Keratinocyte (primary cell): ENCODE data around the gene DNAJC11. TPM values are rescaled to one million over a fixed set of nuclear protein-coding genes. Genes with fewer than 3 reads are reported as not detected.

Experiments
- DNase-seq: peaks from one replicate; pipeline ENCODE4 v3.0.0-alpha.2; 2011; ENCODE audit warnings: low read depth, missing footprints, low spot score
- FAIRE-seq: peaks from 2 replicates; lab custom pipeline; 2011; peaks lifted over from hg19 to GRCh38; lab: Jason Lieb, UNC
- H2AFZ ChIP-seq: 2 replicates; pipeline ENCODE4 v1.6.0; 2012; ENCODE audit warnings: low read length, control low read depth, inconsistent platforms; ENCODE audit not compliant: control insufficient read depth
- H3K27ac ChIP-seq: 2 replicates; pipeline ENCODE4 v1.5.1; 2011; ENCODE audit warnings: low read length; ENCODE audit not compliant: control insufficient read depth, insufficient read depth
- H3K27me3 ChIP-seq: 3 replicates; pipeline ENCODE4 v1.6.0; 2011; ENCODE audit warnings: low read length; ENCODE audit not compliant: control insufficient read depth, insufficient read depth; ENCODE audit errors: extremely low read depth
- H3K36me3 ChIP-seq, 2 experiments: 2 replicates in 1 of 2; 3 replicates in 1 of 2; pipeline ENCODE4 v1.5.1; 2011; ENCODE audit warnings: low read length in 2 of 2, mild to moderate bottlenecking in 1 of 2; ENCODE audit not compliant: control insufficient read depth in 2 of 2, insufficient read depth in 2 of 2; ENCODE audit errors: extremely low read depth in 1 of 2
- H3K4me1 ChIP-seq: 3 replicates; pipeline ENCODE4 v1.5.1; 2011; ENCODE audit warnings: low read length; ENCODE audit not compliant: control insufficient read depth, insufficient read depth; ENCODE audit errors: extremely low read depth
- H3K4me2 ChIP-seq: 3 replicates; pipeline ENCODE4 v1.6.0; 2011; ENCODE audit warnings: low read depth, low read length; ENCODE audit not compliant: control insufficient read depth, insufficient read depth; ENCODE audit errors: extremely low read depth
- H3K4me3 ChIP-seq, 3 experiments: fragments of 200-600 bp in 1 of 3; sonication (generic) in 1 of 3; 2 replicates in 2 of 3; 3 replicates in 1 of 3; pipeline ENCODE4 v1.5.1; 2011 to 2016; ENCODE audit warnings: low read length in 3 of 3, mild to moderate bottlenecking in 3 of 3, control low read depth in 2 of 3, inconsistent platforms in 1 of 3, low read depth in 1 of 3, mixed read lengths in 1 of 3, mixed run types in 1 of 3, moderate library complexity in 1 of 3; ENCODE audit not compliant: control insufficient read depth in 2 of 3, insufficient read depth in 2 of 3; ENCODE audit errors: extremely low read depth in 1 of 3
- H3K79me2 ChIP-seq: 2 replicates; pipeline ENCODE4 v1.6.0; 2012; ENCODE audit warnings: low read length; ENCODE audit not compliant: control insufficient read depth, insufficient read depth
- H3K9ac ChIP-seq: 3 replicates; pipeline ENCODE4 v1.6.0; 2011; ENCODE audit warnings: low read length; ENCODE audit not compliant: control insufficient read depth, insufficient read depth; ENCODE audit errors: extremely low read depth
- H3K9me1 ChIP-seq: 3 replicates; pipeline ENCODE4 v1.6.0; 2011; ENCODE audit warnings: low read length; ENCODE audit not compliant: control insufficient read depth, insufficient read depth; ENCODE audit errors: extremely low read depth
- H3K9me3 ChIP-seq: 2 replicates; pipeline ENCODE4 v1.5.1; 2012; ENCODE audit warnings: low read depth, low read length; ENCODE audit not compliant: control insufficient read depth
- H4K20me1 ChIP-seq: 3 replicates; pipeline ENCODE4 v1.6.0; 2011; ENCODE audit warnings: low read length; ENCODE audit not compliant: control insufficient read depth, insufficient read depth; ENCODE audit errors: extremely low read depth
- EZH2 ChIP-seq: IDR thresholded peaks from one replicate; pipeline ENCODE4 v1.6.1; 2012; ENCODE audit warnings: inconsistent platforms, mild to moderate bottlenecking, low read length, moderate library complexity
- dilution Hi-C: fragments of 300-500 bp; cut with MboI; formaldehyde crosslinking; loops from one replicate; pipeline ENCODE4 v1.7.0; 2020; ENCODE audit warnings: low sequenced_read_pairs; ENCODE audit not compliant: extremely low pct_ligation_motif_present
- polyA plus RNA-seq, 5 experiments: library from polyadenylated mRNA; depleted of rRNA in 3 of 5; stranded (reverse) in 3 of 5; stranded (forward) in 1 of 5; unstranded in 1 of 5; fragments of >200 nt; gene quantifications; 1 replicate in 1 of 5; 2 replicates in 3 of 5; 3 replicates in 1 of 5; pipeline versions ENCODE4 v1.2.1 to v1.2.3, GENCODE V29; 2011 to 2012; ENCODE audit warnings: missing spikeins in 2 of 5, low read depth in 1 of 5, low replicate concordance in 1 of 5
- TF ChIP-seq, protein P1 (sequence below), 3 experiments: IDR thresholded peaks in 1 of 3; conservative IDR thresholded peaks in 1 of 3; optimal IDR thresholded peaks in 1 of 3; 2 replicates in 2 of 3; 3 replicates in 1 of 3; pipeline versions ENCODE3 to v1.5.1; 2011; ENCODE audit warnings: low read length in 3 of 3, mild to moderate bottlenecking in 3 of 3, moderate library complexity in 2 of 3, control low read depth in 1 of 3, inconsistent platforms in 1 of 3; ENCODE audit not compliant: insufficient read depth in 2 of 3; ENCODE audit errors: extremely low read depth in 1 of 3

Gene DNAJC11
- polyA plus RNA-seq, 1 donor (not counting 4 experiments of a cell fraction or from before 2014, with no cell fraction given) = 40.8 TPM

DNA sequence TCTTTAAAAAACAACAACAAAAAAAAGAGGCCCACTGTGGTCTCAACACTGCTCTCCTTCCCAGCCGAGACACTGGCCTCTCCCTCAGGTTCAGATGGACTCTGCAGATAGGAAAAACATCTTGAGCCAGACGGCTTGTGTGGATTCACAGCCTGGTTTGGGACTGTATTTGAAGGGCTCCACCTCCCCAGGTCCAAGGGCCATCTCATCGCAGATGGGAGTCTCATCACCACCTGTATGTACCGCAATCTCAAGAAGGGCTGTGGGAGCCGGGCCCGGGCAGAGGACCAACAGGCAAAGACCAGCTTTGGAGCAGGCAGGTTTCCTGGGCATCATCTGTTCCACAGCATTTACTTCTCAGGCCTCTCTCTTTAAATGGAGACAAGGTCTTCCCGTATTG is 111.6 kb downstream of the DNAJC11 start:
- FAIRE-seq (no peak), DNase-seq (no peak)
- no peak for TF ChIP-seq EZH2
- TF ChIP-seq, protein P1, sequence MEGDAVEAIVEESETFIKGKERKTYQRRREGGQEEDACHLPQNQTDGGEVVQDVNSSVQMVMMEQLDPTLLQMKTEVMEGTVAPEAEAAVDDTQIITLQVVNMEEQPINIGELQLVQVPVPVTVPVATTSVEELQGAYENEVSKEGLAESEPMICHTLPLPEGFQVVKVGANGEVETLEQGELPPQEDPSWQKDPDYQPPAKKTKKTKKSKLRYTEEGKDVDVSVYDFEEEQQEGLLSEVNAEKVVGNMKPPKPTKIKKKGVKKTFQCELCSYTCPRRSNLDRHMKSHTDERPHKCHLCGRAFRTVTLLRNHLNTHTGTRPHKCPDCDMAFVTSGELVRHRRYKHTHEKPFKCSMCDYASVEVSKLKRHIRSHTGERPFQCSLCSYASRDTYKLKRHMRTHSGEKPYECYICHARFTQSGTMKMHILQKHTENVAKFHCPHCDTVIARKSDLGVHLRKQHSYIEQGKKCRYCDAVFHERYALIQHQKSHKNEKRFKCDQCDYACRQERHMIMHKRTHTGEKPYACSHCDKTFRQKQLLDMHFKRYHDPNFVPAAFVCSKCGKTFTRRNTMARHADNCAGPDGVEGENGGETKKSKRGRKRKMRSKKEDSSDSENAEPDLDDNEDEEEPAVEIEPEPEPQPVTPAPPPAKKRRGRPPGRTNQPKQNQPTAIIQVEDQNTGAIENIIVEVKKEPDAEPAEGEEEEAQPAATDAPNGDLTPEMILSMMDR (optimal IDR thresholded peaks at IDR 0.05 in 1 of 3, IDR thresholded peaks at IDR 0.05 in 1 of 3, conservative IDR thresholded peaks at IDR 0.05 in 1 of 3; ENCODE audit: extremely low read depth in 1 of 3, insufficient read depth in 2 of 3, low read length in 3 of 3) = no peak
- H3K4me2 ChIP-seq = no peak overlapping the region
- no peak overlapping the region for H2AFZ ChIP-seq
- H3K36me3 ChIP-seq = peaks cover 39 to 61% of the 10 kb centered on the region in 2 experiments
- H3K9me1 ChIP-seq = peaks cover 5% of the 10 kb centered on the region
- H3K4me3 ChIP-seq = no peak overlapping the region
- no peak overlapping the region for H3K27ac ChIP-seq
- H4K20me1 ChIP-seq = peaks cover 49% of the 10 kb centered on the region
- dilution Hi-C loops = no loop called here
- peaks cover 32% of the 10 kb centered on the region for H3K79me2 ChIP-seq
- peaks cover 33% of the 10 kb centered on the region for H3K4me1 ChIP-seq
- no peaks in the 10 kb centered on the region for H3K27me3 ChIP-seq
- no peaks in the 10 kb centered on the region for H3K9me3 ChIP-seq
- no peak overlapping the region for H3K9ac ChIP-seq

DNA sequence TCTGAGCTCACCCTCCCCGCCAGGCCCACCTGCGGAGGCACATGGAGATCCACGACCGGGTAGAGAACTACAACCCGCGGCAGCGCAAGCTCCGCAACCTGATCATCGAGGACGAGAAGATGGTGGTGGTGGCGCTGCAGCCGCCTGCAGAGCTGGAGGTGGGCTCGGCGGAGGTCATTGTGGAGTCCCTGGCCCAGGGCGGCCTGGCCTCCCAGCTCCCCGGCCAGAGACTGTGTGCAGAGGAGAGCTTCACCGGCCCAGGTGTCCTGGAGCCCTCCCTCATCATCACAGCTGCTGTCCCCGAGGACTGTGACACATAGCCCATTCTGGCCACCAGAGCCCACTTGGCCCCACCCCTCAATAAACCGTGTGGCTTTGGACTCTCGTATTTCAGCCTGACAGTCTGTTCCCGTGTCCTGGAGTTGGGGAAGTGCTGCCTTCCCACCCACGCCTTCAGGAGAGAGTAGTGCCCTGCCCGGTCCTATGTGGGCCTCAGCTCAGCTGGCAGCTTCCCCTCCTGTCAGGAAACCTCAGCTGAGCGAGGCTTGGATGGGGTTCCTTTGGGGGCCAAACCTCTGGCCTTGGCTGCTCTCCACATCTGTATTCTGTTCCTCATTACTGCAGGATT is 112.6 kb downstream of the DNAJC11 start:
- peaks cover 34 to 59% of the 10 kb centered on the region in 2 experiments for H3K36me3 ChIP-seq
- H3K27ac ChIP-seq = peak overlapping the region; percentile 7
- H3K4me2 ChIP-seq = no peak overlapping the region
- H3K4me3 ChIP-seq = no peak overlapping the region
- no peak overlapping the region for H2AFZ ChIP-seq
- H4K20me1 ChIP-seq = peaks cover 48% of the 10 kb centered on the region
- no peak for TF ChIP-seq EZH2
- TF ChIP-seq, protein P1 (optimal IDR thresholded peaks at IDR 0.05 in 1 of 3, IDR thresholded peaks at IDR 0.05 in 1 of 3, conservative IDR thresholded peaks at IDR 0.05 in 1 of 3; ENCODE audit: extremely low read depth in 1 of 3, insufficient read depth in 2 of 3, low read length in 3 of 3) = no peak
- H3K79me2 ChIP-seq = peaks cover 26% of the 10 kb centered on the region
- peaks cover 5% of the 10 kb centered on the region for H3K9me1 ChIP-seq
- no peak for FAIRE-seq
- H3K27me3 ChIP-seq = no peaks in the 10 kb centered on the region
- no peak overlapping the region for H3K9ac ChIP-seq
- dilution Hi-C loops = no loop called here
- DNase-seq = no peak
- H3K9me3 ChIP-seq = no peaks in the 10 kb centered on the region
- peaks cover 33% of the 10 kb centered on the region for H3K4me1 ChIP-seq
